ENCODE measurements around the gene ERBB4.

Gene ERBB4

GRCh38 chr2:212265777-212266176, 272.8 kb downstream of the ERBB4 start:
- no peaks in the 10 kb centered on the region for H3K9me3 ChIP-seq (replicated peaks; ENCODE audit: insufficient read depth, low read length)
- H3K4me3 ChIP-seq (ENCODE audit: low read length), result no peak overlapping the region
- H3K4me1 ChIP-seq (ENCODE audit: low read length), result no peaks in the 10 kb centered on the region
- H3K9me2 ChIP-seq (replicated peaks; ENCODE audit: insufficient read depth, low read length), result no peaks in the 10 kb centered on the region
- no peaks in the 10 kb centered on the region for H3K79me2 ChIP-seq (ENCODE audit: low read length)
- TF ChIP-seq EZH2phosphoT487 (IDR thresholded peaks at IDR 0.05; ENCODE audit: low read length), result no peak
- no peak for TF ChIP-seq CTCF (IDR thresholded peaks at IDR 0.05; ENCODE audit: low read length)
- no peak for TF ChIP-seq EZH2 (optimal IDR thresholded peaks at IDR 0.05; ENCODE audit: low read depth, low read length)
- no peak for DNase-seq
- H3K36me3 ChIP-seq (replicated peaks; ENCODE audit: insufficient read depth, low read length), result no peaks in the 10 kb centered on the region
- H3K27me3 ChIP-seq (replicated peaks; ENCODE audit: insufficient read depth, low read length), result no peaks in the 10 kb centered on the region
- no peak overlapping the region for H2AFZ ChIP-seq (ENCODE audit: low read length)
- peak overlapping the region; percentile 5; the same call in 1 of the 2 replicates for H3K4me2 ChIP-seq (ENCODE audit: low read depth, low read length)
- H3K9ac ChIP-seq (ENCODE audit: low read length), result no peak overlapping the region
- no peaks in the 10 kb centered on the region for H3F3A ChIP-seq (ENCODE audit: insufficient read depth, low read length)
- H3K27ac ChIP-seq (ENCODE audit: low read length), result no peak overlapping the region
- no peaks in the 10 kb centered on the region for H4K20me1 ChIP-seq (ENCODE audit: insufficient read depth, low read length)

- Histone ChIP-seq H2AFZ (ENCODE audit: low read length) (no peak overlapping the region), H3K27ac (ENCODE audit: low read length) (no peak overlapping the region), H3K79me2 (ENCODE audit: low read length) (no peaks in the 10 kb centered on the region), H3K4me1 (ENCODE audit: low read length) (no peaks in the 10 kb centered on the region), H4K20me1 (ENCODE audit: insufficient read depth, low read length) (no peaks in the 10 kb centered on the region), H3F3A (ENCODE audit: insufficient read depth, low read length) (no peaks in the 10 kb centered on the region), H3K9me3 (replicated peaks; ENCODE audit: insufficient read depth, low read length) (no peaks in the 10 kb centered on the region), H3K4me3 (ENCODE audit: low read length) (no peak overlapping the region), H3K4me2 (ENCODE audit: low read depth, low read length) (no peak overlapping the region), H3K9me2 (replicated peaks; ENCODE audit: insufficient read depth, low read length) (no peaks in the 10 kb centered on the region), H3K9ac (ENCODE audit: low read length) (no peak overlapping the region), H3K36me3 (replicated peaks; ENCODE audit: insufficient read depth, low read length) (no peaks in the 10 kb centered on the region), H3K27me3 (replicated peaks; ENCODE audit: insufficient read depth, low read length) (no peaks in the 10 kb centered on the region)
- no peak for DNase-seq
- no peak for TF ChIP-seq CTCF (IDR thresholded peaks at IDR 0.05; ENCODE audit: low read length)
These were observed 274.4 kb downstream of the ERBB4 start for GRCh38 chr2:212264187-212264586.

GRCh38 chr2:212259226-212259625, 279.4 kb downstream of the ERBB4 start:
- Histone ChIP-seq H2AFZ (ENCODE audit: low read length) (no peak overlapping the region), H4K20me1 (ENCODE audit: insufficient read depth, low read length) (no peaks in the 10 kb centered on the region), H3K4me3 (ENCODE audit: low read length) (no peak overlapping the region), H3K9me2 (replicated peaks; ENCODE audit: insufficient read depth, low read length) (no peaks in the 10 kb centered on the region), H3K4me1 (ENCODE audit: low read length) (no peaks in the 10 kb centered on the region), H3K9ac (ENCODE audit: low read length) (no peak overlapping the region), H3K9me3 (replicated peaks; ENCODE audit: insufficient read depth, low read length) (no peaks in the 10 kb centered on the region), H3K36me3 (replicated peaks; ENCODE audit: insufficient read depth, low read length) (no peaks in the 10 kb centered on the region), H3K4me2 (ENCODE audit: low read depth, low read length) (no peak overlapping the region), H3K79me2 (ENCODE audit: low read length) (no peaks in the 10 kb centered on the region), H3K27ac (ENCODE audit: low read length) (no peak overlapping the region), H3K27me3 (replicated peaks; ENCODE audit: insufficient read depth, low read length) (no peaks in the 10 kb centered on the region), H3F3A (ENCODE audit: insufficient read depth, low read length) (no peaks in the 10 kb centered on the region)
- no peak for DNase-seq
- TF ChIP-seq EZH2 (optimal IDR thresholded peaks at IDR 0.05; ENCODE audit: low read depth, low read length) (no peak), CTCF (IDR thresholded peaks at IDR 0.05; ENCODE audit: low read length) (no peak), EZH2phosphoT487 (IDR thresholded peaks at IDR 0.05; ENCODE audit: low read length) (no peak)

All from MM.1S (cell line).